Measurements from ENCODE around the gene DNAJC15. TPM values are rescaled to one million over a fixed set of nuclear protein-coding genes. Genes with fewer than 3 reads are reported as not detected.

Gene DNAJC15
- total RNA-seq, 1 experiment from 2014 or later: 10.8 TPM

DNA sequence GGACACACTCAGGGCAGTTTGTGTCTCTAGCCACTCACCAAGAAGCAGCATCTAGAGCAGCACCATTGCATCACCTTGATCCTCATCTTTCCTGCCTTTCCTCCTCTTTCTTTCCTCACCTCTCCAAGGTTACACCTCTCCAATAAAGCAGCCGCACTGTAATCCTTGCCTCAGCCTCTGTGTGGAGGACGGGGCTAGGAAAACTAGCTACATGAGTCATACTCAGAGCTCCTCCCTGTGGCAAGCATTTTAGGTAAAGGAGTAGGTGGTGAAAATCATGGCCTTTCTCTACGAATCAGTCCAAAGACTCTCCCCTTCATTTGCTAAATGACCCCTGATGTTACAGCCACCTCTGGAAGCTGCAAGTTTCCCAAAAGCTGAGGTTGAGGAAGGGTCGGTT is 108.9 kb downstream of the DNAJC15 start (continued):
- TF ChIP-seq JUND (IDR thresholded peaks at IDR 0.05) (no peak), FOSL1 (IDR thresholded peaks at IDR 0.05; ENCODE audit: low read depth) (peak; percentile 18; the same call in 1 of the 2 replicates), RAD21 (IDR thresholded peaks at IDR 0.05; ENCODE audit: low read depth) (peak; percentile 72), SRF (IDR thresholded peaks at IDR 0.05; ENCODE audit: low read depth) (no peak)
- TF ChIP-seq, protein P1, sequence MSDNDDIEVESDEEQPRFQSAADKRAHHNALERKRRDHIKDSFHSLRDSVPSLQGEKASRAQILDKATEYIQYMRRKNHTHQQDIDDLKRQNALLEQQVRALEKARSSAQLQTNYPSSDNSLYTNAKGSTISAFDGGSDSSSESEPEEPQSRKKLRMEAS (IDR thresholded peaks at IDR 0.05): no peak

DNA sequence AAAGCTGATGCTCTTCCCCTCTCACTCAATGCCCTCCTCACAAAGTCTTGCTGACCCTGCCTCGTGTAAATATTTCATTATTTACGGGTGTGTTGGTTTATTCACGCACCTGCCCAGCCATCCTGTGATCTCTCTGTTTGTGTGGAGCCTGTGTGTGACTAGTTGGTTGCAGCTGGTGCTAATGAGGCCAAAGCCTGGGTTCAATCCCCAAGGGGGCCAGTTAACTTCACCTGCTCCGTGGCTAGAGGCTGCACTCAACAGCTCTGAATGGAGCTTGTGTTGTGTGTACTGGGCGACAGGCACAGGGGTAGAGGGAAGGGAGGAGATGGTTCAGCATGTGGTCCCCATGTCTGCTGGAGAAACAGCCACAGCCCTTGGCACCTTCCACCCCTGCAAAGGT is 109.5 kb downstream of the DNAJC15 start:
- intact Hi-C loops (cut with micrococcal nuclease): loop anchor here (5.0 kb wide), 1 partner anchor 166 kb away; no protein-coding TSS in a partner anchor
- Histone ChIP-seq H3K9me2 (ENCODE audit: insufficient read depth) (no peaks in the 10 kb centered on the region), H3K36me3 (ENCODE audit: control insufficient read depth in 1 of 2, insufficient read depth in 2 of 2, low read length in 2 of 2) (no peaks in the 10 kb centered on the region), H3K9me3 (ENCODE audit: control insufficient read depth in 1 of 2, insufficient read depth in 1 of 2, low read depth in 1 of 2, low read length in 2 of 2) (no peaks in the 10 kb centered on the region), H3K4me1 (ENCODE audit: control insufficient read depth in 1 of 2, insufficient read depth in 2 of 2, low read length in 2 of 2) (peaks cover 3 to 8% of the 10 kb centered on the region in 2 experiments; a peak in 2 of 4 replicates), H3K79me2 (ENCODE audit: insufficient read depth, low read length) (no peaks in the 10 kb centered on the region), H3K27ac (ENCODE audit: low read depth, low read length) (no peak overlapping the region), H4K20me1 (ENCODE audit: insufficient read depth) (no peaks in the 10 kb centered on the region), H2AFZ (ENCODE audit: low read depth, low read length, poor library complexity, severe bottlenecking) (no peak overlapping the region), H3K4me3 (replicated peaks in 1 of 2; ENCODE audit: low read depth in 1 of 2, low read length in 2 of 2) (no peak overlapping the region), H3K4me2 (ENCODE audit: low read length) (no peak overlapping the region), H3K27me3 (ENCODE audit: insufficient read depth, low read length) (peaks cover 12% of the 10 kb centered on the region), H3K9ac (ENCODE audit: low read length) (no peak overlapping the region)
- ATAC-seq (no peak), DNase-seq (ENCODE audit: low read depth, low spot score) (no peak)
- TF ChIP-seq ZBTB33 (IDR thresholded peaks at IDR 0.05; ENCODE audit: extremely low read depth, insufficient replicate concordance, low read length) (no peak), SRF (IDR thresholded peaks at IDR 0.05; ENCODE audit: low read depth) (no peak), ZNF274 (IDR thresholded peaks at IDR 0.05; ENCODE audit: low read depth, low read length) (no peak), SP1 (IDR thresholded peaks at IDR 0.05; ENCODE audit: low read depth) (no peak)
- TF ChIP-seq, protein P2, sequence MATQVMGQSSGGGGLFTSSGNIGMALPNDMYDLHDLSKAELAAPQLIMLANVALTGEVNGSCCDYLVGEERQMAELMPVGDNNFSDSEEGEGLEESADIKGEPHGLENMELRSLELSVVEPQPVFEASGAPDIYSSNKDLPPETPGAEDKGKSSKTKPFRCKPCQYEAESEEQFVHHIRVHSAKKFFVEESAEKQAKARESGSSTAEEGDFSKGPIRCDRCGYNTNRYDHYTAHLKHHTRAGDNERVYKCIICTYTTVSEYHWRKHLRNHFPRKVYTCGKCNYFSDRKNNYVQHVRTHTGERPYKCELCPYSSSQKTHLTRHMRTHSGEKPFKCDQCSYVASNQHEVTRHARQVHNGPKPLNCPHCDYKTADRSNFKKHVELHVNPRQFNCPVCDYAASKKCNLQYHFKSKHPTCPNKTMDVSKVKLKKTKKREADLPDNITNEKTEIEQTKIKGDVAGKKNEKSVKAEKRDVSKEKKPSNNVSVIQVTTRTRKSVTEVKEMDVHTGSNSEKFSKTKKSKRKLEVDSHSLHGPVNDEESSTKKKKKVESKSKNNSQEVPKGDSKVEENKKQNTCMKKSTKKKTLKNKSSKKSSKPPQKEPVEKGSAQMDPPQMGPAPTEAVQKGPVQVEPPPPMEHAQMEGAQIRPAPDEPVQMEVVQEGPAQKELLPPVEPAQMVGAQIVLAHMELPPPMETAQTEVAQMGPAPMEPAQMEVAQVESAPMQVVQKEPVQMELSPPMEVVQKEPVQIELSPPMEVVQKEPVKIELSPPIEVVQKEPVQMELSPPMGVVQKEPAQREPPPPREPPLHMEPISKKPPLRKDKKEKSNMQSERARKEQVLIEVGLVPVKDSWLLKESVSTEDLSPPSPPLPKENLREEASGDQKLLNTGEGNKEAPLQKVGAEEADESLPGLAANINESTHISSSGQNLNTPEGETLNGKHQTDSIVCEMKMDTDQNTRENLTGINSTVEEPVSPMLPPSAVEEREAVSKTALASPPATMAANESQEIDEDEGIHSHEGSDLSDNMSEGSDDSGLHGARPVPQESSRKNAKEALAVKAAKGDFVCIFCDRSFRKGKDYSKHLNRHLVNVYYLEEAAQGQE (IDR thresholded peaks at IDR 0.05; ENCODE audit: low read depth): no peak
- TF ChIP-seq, protein P1 (IDR thresholded peaks at IDR 0.05): no peak
- ChIA-PET POLR2A (interaction anchor here (1.0 kb wide), 2 partner anchors 14 to 22 kb away, joined by 3 to 4 read pairs; no protein-coding TSS in a partner anchor), RAD21 (ENCODE audit: low non-redundant PET in 1 of 2, low total read pairs in 2 of 2, uncharacterized antibody in 2 of 2, unreplicated experiment in 2 of 2) (no interaction called here), CTCF (interaction anchor here (1.0 kb wide), 1 partner anchor 672 kb away, joined by 3 read pairs; no protein-coding TSS in a partner anchor)
- BruUV-seq (replicated peaks): no TSS peak

All from HCT116 (cell line).